HG03571 (cell line): Measurements from ENCODE around the gene CCL13.
"Not testable (repeated sequence)": the region's sequence is repeated elsewhere in the genome, so short reads cannot be mapped to it uniquely, and the experiment has no call there.

Experiments used
- ATAC-seq: cut with Tn5 transposase; IDR thresholded peaks from one replicate; pipeline ENCODE4 v1.9.1; 2021; ENCODE audit not compliant: unreplicated experiment

The CCL13 gene

GRCh38 chr17:34356194-34356593 lies at the start of gene CCL13:
TSS of gene CCL13 (plus strand) at chr17:34356480. CDS start at chr17:34356527, 47 bp downstream.
- ATAC-seq = no peak

DNA sequence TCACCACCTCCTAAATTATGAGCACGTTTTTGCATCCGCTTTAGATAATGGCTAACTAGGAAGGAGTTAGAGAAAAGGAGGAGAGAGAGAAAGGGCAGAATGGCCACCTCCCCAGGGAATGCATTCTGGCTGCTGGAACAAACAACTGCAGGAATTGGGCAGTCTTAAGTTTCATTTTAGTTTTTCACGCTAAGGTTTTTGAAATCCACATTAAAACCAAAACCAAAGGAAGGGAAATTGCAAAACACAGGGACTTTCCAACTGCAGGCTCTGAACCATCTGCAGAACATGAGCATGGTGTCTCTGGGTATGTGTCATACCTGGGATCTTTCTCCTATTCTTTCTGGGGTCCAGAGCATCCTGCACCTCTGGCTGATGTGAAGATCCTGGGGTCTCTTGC lies 49.2 kb upstream of the CCL13 start:
- no peak for ATAC-seq

DNA sequence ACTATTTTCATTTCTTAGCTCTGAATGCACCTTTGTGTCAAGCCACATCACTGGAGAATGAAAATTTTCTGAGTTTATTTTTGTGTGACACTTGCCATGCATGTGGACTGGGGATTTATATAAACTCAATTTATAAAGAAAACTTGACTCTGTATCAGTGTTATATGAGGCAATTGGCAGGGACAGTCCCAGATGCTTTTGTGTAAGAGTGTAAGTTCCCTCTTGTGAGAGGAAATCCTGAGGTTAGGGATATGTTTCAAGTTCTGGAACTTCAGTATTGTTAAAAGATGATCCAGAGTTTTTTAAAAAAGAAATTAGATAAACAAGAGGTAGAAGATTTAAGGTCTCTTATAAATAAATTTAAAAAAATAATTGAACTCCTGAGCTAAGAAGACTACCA lies 47.9 kb upstream of the CCL13 start:
- no peak for ATAC-seq

DNA sequence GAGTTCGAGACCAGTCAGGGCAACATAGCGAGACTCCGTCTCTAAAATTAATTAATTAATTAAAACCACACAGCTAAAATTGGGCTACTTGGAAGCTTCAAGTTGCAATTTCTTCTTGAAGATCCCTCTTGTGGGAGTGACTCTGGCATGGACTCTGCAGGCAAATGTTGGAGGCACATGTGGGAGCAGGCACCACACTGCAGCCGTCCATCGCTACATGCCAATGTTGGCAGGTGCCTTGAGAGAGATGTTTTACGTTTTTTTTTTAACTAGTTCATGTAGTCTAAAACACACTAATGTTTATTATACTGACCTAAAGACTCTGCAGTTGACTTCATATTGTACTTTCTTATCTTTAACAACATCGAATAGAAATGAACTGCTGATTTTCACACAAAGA lies 45.0 kb upstream of the CCL13 start:
- no peak for ATAC-seq

DNA sequence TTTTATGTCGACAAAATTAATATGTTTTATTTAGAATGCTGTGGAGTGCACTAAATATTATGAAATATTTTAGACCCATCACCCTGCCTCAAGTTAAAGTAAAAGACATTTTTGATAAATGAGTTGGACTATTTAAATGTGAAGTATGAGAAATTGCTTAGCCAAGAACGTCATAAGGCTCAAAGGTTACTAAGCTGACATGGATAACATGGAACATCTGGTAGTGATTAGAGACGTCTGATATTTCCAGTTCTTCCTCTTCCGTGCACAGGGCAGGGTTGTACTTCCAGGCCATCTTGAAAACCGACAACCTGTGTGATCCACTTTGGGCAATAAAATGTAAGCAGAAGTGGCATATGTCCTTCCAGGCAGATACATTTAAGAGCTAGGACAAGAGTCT lies 44.2 kb upstream of the CCL13 start:
- ATAC-seq = no peak

DNA sequence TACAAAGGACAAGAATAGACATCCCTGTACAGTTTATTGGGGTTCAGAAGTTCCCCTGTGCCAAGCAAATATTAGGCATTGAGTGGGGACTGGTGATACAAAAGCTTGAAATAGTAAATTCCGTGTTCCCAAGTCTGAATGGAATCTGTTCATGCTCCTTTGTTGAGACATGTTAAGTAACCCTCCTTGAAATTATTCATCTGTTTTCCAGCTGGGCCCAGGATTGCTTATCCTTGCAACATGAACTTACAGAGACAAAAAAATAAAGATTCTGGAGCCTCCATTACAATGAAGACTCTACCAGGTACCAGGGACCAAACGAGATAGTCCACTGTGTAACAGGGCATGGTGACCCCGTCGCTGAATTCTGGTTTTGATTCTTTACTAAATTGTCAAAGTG lies 43.1 kb upstream of the CCL13 start:
- ATAC-seq = no peak

DNA sequence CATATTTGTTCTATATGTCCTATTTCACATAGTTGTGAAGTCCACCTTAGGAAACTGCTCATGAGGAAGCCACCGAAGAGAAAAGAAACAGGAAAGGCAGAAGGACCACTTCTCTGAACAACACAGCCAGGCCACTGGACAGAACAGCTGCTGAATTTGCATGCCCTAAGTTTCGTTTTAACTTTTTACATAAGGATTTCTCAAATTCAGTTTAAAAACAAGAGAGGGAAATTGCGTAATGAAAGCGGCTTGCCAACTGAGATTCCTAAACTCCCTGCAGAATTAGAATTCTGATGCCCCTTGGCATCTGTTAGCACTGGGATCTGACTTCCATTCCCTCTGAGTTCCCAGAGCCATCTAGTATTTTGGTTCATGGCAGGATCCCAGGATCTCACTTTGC lies 42.0 kb upstream of the CCL13 start:
- no peak for ATAC-seq

DNA sequence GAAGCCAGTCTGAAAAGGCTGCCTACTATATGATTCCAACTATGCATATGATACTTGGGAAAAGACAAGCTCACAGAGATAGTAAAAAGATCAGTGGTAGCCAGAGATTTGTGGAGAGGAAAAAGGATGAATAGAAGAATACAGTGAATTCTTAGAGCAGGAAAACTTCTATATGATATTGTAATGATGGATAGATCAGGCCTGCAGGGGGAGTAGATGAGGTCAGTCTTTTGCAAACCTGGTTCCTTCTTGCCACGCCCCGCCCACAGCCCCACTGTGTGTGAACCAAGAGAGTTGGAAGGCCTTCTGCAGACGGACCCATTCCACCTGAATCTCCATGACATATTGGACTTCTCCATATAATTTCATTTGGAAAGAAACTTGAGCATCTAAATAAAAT lies 37.8 kb upstream of the CCL13 start:
- ATAC-seq = no peak

DNA sequence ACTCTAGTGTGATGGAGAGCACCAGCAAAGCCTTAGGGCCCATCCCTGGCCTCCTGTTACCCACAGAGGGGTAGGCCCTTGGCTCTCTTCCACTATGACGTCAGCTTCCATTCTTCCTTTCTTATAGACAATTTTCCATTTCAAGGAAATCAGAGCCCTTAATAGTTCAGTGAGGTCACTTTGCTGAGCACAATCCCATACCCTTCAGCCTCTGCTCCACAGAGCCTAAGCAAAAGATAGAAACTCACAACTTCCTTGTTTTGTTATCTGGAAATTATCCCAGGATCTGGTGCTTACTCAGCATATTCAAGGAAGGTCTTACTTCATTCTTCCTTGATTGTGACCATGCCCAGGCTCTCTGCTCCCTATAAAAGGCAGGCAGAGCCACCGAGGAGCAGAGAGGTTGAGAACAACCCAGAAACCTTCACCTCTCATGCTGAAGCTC lies 37.2 kb upstream of the CCL13 start, which contains the start of gene CCL8:
Gene CCL8, plus strand, starts transcription at position 397 of the 445 bp plus-strand sequence. CDS start 67 bp downstream, outside the sequence.
- ATAC-seq = no peak

- no peak for ATAC-seq
Observed at GRCh38 chr17:34321964-34322363, 34.3 kb upstream of the CCL13 start.

GRCh38 chr17:34327580-34327979 lies 28.7 kb upstream of the CCL13 start:
- ATAC-seq = not testable (repeated sequence)

DNA sequence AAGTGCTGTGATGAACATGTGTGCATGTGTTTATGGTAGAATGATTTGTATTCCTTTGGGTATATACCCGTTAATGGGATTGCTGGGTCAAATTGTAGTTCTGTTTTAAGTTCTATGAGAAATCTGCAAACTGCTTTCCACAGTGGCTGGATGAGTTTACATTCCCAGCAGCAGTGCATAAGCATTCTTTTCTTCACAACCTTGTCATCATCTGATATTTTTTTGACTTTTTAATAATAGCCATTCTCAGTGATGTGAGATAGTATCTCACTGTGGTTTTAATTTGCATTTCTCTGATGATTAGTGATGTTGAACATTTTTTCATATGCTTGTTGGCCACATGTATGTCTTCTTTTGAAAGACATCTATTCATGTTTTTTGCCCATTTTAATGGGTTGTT lies 18.6 kb upstream of the CCL13 start:
- no peak for ATAC-seq

GRCh38 chr17:34339138-34339770 lies 17.0 kb upstream of the CCL13 start:
- no peak for ATAC-seq

DNA sequence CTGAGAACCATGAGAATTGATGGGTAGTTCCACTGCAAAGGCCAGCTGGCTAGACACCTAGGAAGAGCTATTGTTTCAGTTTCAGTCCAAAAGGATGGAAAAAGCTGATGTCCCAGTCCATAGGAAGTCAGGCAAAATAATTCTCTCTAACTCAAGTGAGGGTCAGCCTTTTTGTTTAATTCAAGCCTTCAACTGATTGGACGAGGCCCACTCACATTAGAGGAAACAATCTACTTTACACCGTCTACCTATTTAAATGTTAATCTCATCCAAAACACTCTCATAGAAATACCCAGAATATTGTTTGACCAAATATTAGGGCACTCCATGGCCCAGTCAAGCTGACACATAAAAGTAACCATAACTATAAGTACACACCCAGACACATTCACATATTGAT lies 14.4 kb upstream of the CCL13 start:
- ATAC-seq = no peak

- ATAC-seq = no peak
Observed at GRCh38 chr17:34347063-34347462, 9.2 kb upstream of the CCL13 start.

GRCh38 chr17:34349751-34350150 lies 6.5 kb upstream of the CCL13 start:
- no peak for ATAC-seq

DNA sequence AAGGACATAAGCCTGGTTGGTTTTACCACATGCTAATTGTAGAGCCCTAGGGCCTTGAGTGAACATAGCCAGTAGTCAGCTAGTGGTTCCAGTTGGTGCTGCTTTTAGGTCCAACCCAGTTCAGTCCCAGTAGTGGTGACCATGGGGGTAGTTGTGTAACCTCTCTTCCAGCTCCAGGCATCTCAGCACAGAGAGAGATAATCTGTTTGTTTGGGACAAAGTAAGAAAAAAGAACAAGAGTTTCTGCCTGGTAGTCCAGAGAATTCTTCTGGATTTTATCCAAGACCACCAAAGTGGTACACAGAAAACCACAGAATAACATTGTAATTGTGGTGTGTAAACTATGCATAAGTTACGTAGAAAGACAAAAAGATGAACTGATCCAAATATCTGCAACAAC lies 5.2 kb upstream of the CCL13 start:
- ATAC-seq = no peak

GRCh38 chr17:34352191-34352590 lies 4.1 kb upstream of the CCL13 start:
- ATAC-seq = no peak

DNA sequence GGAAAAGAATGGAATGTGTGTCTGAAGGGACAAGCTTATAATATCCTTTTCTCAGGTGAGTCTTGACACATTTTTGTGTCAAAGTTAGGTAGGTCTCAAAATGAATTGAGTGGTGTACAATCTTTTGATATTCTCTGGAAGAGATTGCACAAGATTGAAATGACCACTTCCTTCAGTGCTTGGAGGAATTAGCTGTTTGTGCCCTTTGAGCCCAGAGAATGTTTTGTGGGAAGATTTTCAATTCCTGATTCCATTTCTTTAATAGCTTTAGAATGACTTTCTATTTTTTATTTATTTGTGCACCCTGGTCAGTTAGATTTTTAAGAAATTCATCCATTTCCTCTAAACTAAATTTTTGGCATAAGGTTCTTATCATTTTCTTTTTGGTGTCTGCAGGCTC lies 1.6 kb upstream of the CCL13 start:
- ATAC-seq = no peak

DNA sequence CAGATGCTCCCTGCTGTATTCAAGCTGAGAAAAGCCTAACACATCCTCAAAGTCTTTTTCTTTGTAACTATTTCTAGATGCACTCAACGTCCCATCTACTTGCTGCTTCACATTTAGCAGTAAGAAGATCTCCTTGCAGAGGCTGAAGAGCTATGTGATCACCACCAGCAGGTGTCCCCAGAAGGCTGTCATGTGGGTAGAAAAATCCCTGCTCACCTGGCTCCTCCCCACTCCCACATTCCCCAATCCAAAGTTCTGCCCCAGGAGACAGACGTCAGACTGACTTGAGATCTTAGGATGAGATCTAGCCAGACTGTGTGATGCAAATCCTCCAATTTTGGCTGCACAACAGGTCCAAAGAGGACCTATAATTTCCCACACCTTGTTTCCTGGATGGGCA lies 1.1 kb downstream of the CCL13 start:
- ATAC-seq = no peak

- no peak for ATAC-seq
Observed at GRCh38 chr17:34358631-34359030, 2.4 kb downstream of the CCL13 start.

DNA sequence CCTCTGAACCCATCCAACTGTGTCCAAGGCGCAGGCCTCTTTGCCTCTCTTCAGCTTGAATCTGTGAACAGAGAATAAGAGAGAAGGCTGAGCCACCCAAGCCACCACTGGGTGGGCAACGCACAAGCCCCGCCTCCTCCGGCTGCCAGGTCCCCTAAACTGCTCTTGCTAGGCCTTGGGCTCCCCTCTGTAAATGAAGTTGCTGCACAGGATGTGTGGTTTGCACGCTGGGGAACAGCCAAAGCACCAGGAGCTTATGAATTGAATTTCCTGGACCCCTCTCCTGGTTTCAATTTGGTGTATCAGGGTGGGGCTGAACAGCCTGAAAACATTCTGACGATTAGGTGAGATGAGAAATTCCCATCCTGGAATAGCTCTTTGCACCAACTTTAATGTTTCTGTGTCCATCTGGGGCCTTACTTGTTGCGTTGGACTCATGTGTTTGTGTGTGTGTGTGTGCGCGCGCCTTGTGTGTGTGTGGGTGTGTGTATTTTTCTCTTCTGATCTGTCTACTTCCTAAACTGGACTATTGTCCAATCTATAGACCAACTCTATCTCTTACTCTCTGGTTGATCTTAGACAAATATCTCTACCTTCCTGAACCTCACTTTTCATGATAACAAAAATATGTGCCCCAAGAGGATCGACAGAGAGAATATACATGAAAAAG lies 4.5 kb downstream of the CCL13 start:
- ATAC-seq = no peak
